IPS-15b (cell line): ENCODE results near the gene RGS14.

Experiments
- H3K27me3 ChIP-seq: one replicate; pipeline ENCODE4 v1.6.1; 2013; ENCODE audit warnings: low read length; ENCODE audit not compliant: control insufficient read depth, insufficient read depth
- H3K36me3 ChIP-seq: one replicate; pipeline ENCODE4 v1.6.1; 2013; ENCODE audit warnings: low read length; ENCODE audit not compliant: control insufficient read depth, insufficient read depth
- H3K4me1 ChIP-seq: one replicate; pipeline ENCODE4 v1.6.1; 2013; ENCODE audit warnings: mild to moderate bottlenecking, low read length; ENCODE audit not compliant: control insufficient read depth, insufficient read depth
- H3K4me3 ChIP-seq: one replicate; pipeline ENCODE4 v1.5.1; 2013; ENCODE audit warnings: low read depth, low read length
- H3K9ac ChIP-seq: one replicate; pipeline ENCODE4 v1.6.1; 2013; ENCODE audit warnings: low read depth, mild to moderate bottlenecking, low read length
- H3K9me3 ChIP-seq: one replicate; pipeline ENCODE4 v1.6.1; 2013; ENCODE audit warnings: mild to moderate bottlenecking, low read length; ENCODE audit not compliant: control insufficient read depth, insufficient read depth

Gene RGS14

DNA sequence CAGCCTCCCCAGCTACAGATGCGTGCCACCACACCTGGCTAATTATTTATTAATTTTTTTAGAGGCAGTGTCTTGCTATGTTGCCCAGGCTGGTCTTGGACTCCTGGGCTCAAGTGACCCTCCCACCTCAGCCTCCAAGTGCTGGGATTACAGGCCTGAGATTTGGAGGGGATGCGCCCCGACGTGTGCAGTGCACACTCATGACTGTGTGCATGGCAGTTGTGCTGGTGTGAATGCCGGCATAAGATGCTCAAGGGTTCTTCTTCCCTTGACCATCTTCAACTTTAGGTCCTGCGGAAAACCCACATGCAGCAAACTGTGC, 23.0 kb downstream of the RGS14 start:
- Histone ChIP-seq H3K9ac (no peak overlapping the region), H3K4me1 (no peaks in the 10 kb centered on the region), H3K27me3 (no peaks in the 10 kb centered on the region), H3K36me3 (no peaks in the 10 kb centered on the region), H3K9me3 (no peaks in the 10 kb centered on the region), H3K4me3 (no peak overlapping the region)

DNA sequence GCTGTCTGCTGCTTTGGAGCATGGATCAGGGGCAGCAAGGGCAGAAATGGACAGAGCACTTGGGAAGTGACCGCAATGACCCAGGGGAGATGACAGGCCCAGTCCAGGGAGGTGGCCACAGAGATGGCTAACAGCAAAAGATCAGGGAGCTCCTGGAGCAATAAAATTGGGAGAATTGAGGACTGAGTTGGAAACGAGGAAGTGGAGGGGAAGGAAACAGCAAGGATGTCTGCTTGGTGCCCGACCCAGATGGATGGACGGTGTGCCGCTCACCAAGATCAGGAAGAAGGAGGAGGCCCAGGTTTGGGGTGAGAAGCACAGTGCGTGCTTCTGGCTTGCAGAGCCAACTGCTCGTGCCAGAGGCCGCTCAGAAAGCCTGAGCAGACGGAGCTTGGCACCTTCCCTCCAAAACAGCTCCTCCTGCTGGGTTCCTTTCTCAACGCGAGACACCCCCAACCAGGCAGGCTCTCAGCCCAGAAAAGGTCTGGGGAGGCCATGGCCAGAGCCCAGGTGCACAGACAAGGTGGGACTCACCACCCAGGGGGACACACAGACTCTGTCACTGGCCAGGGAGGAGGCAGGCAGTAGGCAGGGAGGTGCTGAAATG, 24.8 kb downstream of the RGS14 start:
- no peaks in the 10 kb centered on the region for H3K36me3 ChIP-seq
- H3K4me3 ChIP-seq: no peak overlapping the region
- H3K9me3 ChIP-seq: no peaks in the 10 kb centered on the region
- no peak overlapping the region for H3K9ac ChIP-seq
- no peaks in the 10 kb centered on the region for H3K27me3 ChIP-seq
- no peaks in the 10 kb centered on the region for H3K4me1 ChIP-seq

DNA sequence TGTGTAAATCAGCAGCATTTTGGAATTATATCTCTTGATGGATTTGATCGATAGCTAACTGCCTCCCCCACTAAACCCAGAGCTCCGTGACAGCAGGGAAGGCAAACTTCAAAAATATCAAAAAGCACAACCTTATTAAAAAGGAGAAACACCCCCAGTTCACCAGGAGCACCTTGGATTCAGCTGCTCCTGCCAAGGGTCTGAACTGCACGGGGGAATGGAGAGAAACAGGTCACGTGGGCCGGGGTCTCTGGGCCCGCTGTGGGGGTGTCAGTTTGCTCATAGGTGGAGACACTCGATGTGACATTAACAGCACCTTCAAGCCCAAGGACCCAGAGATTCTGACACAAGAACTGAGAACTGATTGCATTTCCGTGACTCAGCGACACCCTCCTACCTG, 25.5 kb downstream of the RGS14 start:
- no peaks in the 10 kb centered on the region for H3K36me3 ChIP-seq
- H3K9me3 ChIP-seq: no peaks in the 10 kb centered on the region
- H3K27me3 ChIP-seq: no peaks in the 10 kb centered on the region
- H3K4me1 ChIP-seq: no peaks in the 10 kb centered on the region
- no peak overlapping the region for H3K9ac ChIP-seq
- no peak overlapping the region for H3K4me3 ChIP-seq

DNA sequence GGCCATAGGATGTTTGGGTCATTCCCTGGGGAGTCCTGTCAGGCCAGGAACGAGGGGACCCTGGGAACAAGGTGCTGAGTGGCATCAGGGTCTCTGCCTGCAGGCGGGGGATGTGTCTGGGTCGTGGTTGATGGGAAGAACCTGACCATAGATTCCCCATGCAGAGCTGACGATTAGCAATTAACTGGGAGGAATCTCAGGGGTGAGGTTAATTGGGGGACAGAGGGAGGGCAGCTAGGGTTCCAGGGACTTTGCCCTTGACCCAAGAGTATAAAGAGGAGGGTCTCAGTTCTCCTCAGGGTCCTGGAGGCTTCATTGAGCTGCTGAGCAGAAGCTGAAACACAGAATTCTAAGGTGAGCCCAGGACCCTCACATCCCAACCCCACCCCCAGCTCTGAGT, 26.4 kb downstream of the RGS14 start, which contains the start of gene SLC34A1:
Gene SLC34A1 (plus strand): TSS at position 301 of the 400 bp plus-strand sequence. CDS start 1,308 bp downstream, outside the sequence.
- Histone ChIP-seq H3K9me3 (no peaks in the 10 kb centered on the region), H3K4me3 (no peak within 1 kb of the TSS), H3K27me3 (peaks cover 3% of the 10 kb centered on the region), H3K36me3 (no peaks in the 10 kb centered on the region), H3K4me1 (no peaks in the 10 kb centered on the region), H3K9ac (no peak within 1 kb of the TSS)

DNA sequence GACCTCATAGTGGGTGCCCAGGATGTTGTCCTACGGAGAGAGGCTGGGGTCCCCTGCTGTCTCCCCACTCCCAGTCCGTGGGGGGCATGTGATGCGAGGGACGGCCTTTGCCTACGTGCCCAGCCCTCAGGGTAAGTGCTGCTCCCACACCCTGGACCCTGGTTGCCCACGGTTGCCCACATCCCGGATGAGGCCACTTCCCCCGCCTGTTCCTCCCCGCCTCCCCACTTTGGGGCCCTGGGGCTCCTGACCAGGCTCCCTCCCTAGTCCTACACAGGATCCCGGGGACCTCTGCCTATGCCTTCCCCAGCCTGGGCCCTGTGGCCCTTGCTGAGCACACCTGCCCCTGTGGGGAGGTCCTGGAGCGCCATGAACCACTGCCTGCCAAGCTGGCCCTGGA, 28.0 kb downstream of the RGS14 start:
- no peaks in the 10 kb centered on the region for H3K36me3 ChIP-seq
- H3K9me3 ChIP-seq: no peaks in the 10 kb centered on the region
- H3K4me1 ChIP-seq: peaks cover 4% of the 10 kb centered on the region
- H3K4me3 ChIP-seq: no peak overlapping the region
- H3K9ac ChIP-seq: no peak overlapping the region
- peaks cover 13% of the 10 kb centered on the region for H3K27me3 ChIP-seq

DNA sequence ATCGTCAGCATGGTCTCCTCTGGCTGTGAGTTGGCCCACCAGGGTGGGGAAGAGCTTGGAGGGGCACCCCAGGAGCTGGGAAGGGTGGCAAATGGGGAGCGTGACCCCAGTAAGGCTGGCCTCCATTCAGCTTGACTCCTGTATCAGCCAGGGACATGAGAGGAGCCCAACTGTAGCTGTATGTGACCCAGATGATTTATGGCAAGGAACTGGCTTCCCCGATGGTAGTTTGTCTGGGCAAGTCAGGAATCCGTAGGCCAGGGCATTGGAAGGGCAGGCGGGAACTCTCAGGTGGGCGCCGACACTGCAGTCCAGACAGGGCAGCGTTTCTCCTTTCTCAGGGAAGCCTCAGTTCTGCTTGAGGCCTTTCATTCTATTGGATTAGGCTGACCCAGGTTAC, 28.8 kb downstream of the RGS14 start:
- H3K9me3 ChIP-seq: no peaks in the 10 kb centered on the region
- H3K36me3 ChIP-seq: no peaks in the 10 kb centered on the region
- peaks cover 15% of the 10 kb centered on the region for H3K27me3 ChIP-seq
- H3K4me1 ChIP-seq: peaks cover 4% of the 10 kb centered on the region
- no peak overlapping the region for H3K4me3 ChIP-seq
- H3K9ac ChIP-seq: no peak overlapping the region

DNA sequence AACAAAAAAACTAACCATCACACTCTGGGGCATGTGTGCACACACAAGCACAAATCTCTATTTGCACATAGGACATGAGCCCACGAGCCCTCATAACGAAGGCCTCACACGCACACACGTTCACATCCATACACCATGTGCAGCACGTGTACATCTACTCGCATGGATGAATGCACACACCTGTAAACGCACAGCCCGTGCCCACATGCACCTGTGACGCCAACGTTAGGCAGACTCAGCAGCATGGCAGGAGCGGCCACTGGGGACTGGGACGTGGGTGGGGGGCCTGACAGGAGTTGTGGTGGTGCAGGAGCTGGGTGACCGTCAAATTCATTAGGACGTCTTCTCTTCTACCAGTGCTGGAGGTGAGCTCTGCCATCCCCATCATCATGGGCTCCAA, 29.7 kb downstream of the RGS14 start:
- Histone ChIP-seq H3K4me1 (peaks cover 4% of the 10 kb centered on the region), H3K27me3 (peaks cover 16% of the 10 kb centered on the region), H3K9ac (no peak overlapping the region), H3K4me3 (no peak overlapping the region), H3K9me3 (no peaks in the 10 kb centered on the region), H3K36me3 (no peaks in the 10 kb centered on the region)

DNA sequence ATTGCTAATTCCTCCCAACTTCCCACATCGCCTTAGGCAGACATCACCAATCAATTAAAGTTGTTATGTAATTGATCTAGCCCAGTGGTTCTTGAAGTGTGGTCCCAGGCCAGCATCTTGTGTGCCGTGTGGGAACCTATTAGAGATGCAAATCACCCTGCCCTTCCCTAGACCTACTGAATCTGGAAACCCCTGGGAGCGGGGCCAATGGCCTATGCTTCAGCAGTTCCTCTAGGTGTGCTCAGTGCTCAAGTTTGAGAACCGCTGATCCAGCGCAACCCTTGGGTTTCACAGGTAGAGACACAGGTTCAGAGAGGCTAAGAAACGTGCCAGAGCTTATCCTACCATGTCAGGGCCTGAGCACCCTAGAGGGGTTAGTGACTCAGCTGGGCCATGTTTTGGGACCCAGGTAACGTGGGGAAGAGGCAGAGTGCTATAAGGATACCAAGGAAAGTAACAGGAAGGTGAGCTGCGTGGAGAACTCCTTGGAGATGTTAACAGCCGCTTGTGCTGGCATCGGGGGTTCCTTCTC, 30.9 kb downstream of the RGS14 start:
- peaks cover 6% of the 10 kb centered on the region for H3K4me1 ChIP-seq
- H3K36me3 ChIP-seq: no peaks in the 10 kb centered on the region
- no peak overlapping the region for H3K9ac ChIP-seq

DNA sequence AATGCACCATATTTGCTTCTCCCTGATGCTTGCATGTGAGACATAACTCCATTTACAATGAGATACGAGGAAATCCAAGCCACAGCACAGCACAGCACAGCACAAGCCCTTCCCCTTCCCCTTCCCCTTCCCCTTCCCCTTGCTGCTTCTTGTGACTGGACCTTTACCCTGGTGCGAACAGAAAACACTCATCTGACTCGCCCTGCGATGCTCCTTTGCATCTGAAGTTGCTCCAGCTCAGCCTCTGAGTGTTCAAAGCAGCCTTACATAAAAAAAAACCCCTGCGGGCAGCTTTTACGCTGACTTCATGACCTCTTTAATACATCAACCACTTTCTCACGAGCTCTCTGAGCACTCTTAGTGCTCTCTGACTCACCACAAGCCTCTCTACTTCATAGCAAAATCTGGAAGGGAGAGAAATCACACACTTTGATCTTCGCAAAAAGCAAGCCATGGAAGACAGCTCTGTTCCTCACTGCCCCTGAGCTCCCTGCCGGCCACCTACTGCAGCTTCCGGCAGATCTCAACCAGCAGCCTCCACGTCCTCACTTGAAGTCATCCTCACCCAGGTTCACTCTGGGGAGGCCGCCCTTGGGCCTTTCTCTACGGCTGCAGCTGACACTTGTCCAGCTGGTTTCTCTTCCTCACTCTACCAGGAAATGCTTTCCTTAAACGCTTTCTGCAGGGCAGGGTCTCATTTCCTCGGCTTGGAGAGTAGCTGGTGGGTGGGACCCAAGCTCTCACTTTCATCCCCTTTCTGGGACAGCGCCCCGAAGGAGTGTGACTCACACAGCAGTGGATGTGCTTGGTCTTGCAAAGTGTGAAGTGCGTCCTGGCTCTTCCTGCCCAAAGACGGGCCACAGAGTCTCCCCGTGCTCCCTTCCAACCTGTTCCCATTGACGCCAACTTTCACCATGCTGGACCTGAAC, 31.8 kb downstream of the RGS14 start:
- no peaks in the 10 kb centered on the region for H3K36me3 ChIP-seq
- H3K9me3 ChIP-seq: no peaks in the 10 kb centered on the region
- no peak overlapping the region for H3K4me3 ChIP-seq
- peaks cover 16% of the 10 kb centered on the region for H3K27me3 ChIP-seq
- peaks cover 6% of the 10 kb centered on the region for H3K4me1 ChIP-seq
- no peak overlapping the region for H3K9ac ChIP-seq

More for the DNA sequence above, 30.9 kb downstream of the RGS14 start:
- no peaks in the 10 kb centered on the region for H3K9me3 ChIP-seq
- H3K4me3 ChIP-seq: no peak overlapping the region
- H3K27me3 ChIP-seq: peaks cover 16% of the 10 kb centered on the region

DNA sequence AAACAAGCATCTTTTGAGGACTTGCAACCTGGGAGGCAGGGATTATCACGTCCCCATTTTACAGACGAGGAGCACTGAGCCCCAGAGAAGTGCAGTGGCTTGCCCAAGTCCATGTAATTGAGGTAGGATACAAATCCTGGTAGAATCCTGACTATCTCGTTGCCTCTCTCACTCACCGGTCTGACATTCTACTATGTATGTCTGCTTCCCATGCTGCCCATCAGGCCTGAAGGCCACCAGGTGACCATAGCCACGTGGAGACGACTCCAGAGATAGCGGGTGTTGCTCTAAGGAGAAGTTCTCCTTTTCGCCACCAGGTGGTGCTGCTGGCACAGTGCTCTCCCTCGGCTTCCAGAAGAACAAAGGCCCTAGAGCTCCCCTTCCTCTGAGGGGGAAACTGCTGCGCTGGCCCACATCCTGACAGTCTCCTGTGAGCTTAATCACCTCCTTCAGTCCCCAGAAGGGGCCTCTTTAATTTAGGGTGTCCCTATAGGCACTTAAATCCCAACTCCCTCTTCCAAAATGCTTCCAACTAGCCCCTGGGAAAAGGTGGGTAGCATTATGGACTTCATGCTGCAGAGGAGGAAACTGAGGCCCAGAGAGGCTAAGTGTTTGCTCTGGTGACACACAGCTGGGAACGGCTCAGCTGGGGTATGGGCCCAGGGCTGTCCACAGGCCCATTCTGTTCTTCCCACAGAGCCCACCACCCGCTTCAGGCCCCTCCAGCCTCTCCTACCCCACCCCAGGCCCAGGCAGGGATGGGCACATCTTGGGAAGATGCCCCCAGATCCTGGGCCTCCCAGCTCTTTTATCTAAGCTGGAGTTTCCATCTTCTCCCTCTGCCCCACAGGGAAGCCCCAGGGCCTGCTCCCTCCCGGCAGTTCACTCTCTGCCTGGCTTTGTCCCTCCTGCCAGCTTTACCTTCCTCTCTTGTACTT, 32.9 kb downstream of the RGS14 start:
- Histone ChIP-seq H3K4me3 (no peak overlapping the region), H3K9ac (no peak overlapping the region), H3K36me3 (no peaks in the 10 kb centered on the region), H3K4me1 (peaks cover 6% of the 10 kb centered on the region), H3K27me3 (peaks cover 16% of the 10 kb centered on the region), H3K9me3 (no peaks in the 10 kb centered on the region)

DNA sequence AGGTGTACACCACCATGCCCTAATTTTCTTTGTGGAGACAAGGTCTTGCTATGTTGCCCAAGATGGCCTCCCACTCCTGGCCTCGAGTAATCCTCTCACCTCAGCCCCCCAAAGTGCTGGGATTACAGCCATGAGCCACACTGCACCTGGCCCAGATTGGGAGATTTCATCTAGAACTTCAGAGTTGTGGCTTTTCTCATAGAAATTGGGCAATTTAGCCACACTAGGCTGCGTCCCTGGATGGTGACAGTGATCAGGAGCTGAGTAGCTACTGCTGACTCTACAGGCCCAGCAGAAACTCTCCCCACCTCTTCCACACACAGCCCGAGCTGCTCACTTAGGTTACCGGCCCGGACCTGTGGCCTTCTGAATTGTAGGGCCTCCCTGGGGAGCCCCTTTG, 35.0 kb downstream of the RGS14 start:
- Histone ChIP-seq H3K9me3 (no peaks in the 10 kb centered on the region), H3K4me3 (no peak overlapping the region), H3K9ac (no peak overlapping the region), H3K4me1 (peaks cover 6% of the 10 kb centered on the region), H3K27me3 (peaks cover 16% of the 10 kb centered on the region), H3K36me3 (no peaks in the 10 kb centered on the region)
